GM19035 (cell line): ENCODE results near the gene FAM24B.
"Not testable (repeated sequence)": the region's sequence is repeated elsewhere in the genome, so short reads cannot be mapped to it uniquely, and the experiment has no call there.

ENCODE experiments used
- ATAC-seq: cut with Tn5 transposase; IDR thresholded peaks from one replicate; pipeline ENCODE4 v1.9.1; 2021; ENCODE audit not compliant: unreplicated experiment

The FAM24B gene

DNA sequence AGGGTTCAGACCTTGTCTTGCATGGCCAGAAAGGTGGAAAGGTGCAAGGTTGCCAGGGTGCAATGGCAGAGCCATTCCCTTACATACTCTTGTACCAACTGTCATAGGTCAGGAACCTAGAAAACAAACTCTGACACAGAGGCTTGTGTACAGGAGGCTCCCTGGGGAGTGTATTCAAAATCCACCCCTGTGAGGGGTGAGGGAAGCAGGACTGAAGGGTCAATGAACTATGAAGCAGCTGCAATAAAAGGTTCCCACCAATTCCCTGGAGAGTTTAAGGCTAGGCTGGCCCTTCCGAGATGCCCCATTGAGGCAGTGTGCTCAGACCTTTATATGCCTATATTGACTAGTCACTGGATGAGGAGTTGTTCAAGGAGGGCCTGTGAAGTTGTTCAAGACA, 19.9 kb downstream of the FAM24B start:
- no peak for ATAC-seq

GRCh38 chr10:122858042-122858441, 21.3 kb downstream of the FAM24B start:
- not testable (repeated sequence) for ATAC-seq

- ATAC-seq: no peak
Observed at GRCh38 chr10:122856902-122857301, 22.5 kb downstream of the FAM24B start.

GRCh38 chr10:122855745-122856144, 23.6 kb downstream of the FAM24B start:
- ATAC-seq: no peak

GRCh38 chr10:122854648-122855047, 24.7 kb downstream of the FAM24B start:
- no peak for ATAC-seq

- ATAC-seq: no peak
Observed at GRCh38 chr10:122853665-122854313, 25.6 kb downstream of the FAM24B start.

DNA sequence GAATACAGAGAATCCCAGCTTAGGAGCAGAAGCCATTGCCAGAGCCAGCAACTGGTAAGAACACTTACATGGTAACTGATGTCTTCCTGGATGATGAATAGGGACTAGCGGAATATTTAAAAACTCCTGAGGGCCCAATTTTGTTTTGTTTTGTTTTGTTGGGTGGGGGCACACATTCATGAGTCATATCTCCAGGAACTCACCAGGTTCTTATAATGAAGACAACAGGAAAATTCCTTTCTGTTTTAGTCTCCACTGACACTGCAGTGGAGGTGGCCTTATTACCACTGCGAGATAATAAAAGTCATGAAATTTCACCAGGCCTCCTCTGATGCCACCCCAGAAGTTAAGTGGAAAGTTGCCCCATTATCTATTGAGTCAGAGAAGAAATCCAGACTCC, 27.1 kb downstream of the FAM24B start:
- ATAC-seq: no peak

DNA sequence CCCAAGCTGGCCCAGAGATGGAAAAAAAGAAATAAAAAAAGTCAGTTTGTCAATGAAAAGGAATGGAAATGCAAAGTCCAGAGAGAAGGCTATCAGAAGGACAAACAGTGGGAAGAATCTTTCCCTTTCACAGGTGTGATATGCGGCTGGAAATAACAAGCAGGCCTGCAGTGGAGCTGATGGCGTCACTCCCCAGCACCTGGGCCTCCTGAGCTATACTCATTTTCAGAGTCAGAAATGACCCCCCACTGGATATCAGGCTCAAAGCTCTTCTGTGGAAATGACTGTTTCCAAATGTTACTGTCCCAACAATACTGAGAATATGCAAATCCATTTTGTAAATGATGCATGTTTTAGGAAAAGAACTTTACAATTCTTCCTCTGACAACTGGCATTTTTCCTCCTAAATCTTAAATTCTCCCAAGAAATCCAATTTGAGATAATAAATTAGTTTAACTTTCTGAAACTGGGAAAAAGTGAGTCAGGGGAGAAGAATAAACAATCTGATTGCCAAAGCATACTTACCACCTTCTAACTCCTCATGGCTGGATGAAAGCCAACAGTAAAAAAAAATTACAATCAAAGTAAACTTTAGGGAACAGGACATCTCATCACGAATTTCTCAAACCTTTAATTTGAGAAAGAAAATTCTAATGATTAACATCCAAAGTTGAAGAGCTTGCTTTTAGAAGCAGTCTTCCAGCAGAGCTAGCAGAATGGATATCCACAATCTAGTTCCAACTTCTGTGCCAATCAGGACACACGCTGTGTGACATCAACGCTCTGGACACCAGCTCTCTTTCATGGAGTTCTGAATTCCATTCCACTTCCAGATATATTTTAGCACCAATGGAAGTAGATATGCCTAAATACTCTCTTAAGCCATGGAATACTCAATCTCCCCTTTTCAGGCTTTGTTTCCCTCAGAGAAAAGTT, 28.4 kb downstream of the FAM24B start:
- no peak for ATAC-seq

DNA sequence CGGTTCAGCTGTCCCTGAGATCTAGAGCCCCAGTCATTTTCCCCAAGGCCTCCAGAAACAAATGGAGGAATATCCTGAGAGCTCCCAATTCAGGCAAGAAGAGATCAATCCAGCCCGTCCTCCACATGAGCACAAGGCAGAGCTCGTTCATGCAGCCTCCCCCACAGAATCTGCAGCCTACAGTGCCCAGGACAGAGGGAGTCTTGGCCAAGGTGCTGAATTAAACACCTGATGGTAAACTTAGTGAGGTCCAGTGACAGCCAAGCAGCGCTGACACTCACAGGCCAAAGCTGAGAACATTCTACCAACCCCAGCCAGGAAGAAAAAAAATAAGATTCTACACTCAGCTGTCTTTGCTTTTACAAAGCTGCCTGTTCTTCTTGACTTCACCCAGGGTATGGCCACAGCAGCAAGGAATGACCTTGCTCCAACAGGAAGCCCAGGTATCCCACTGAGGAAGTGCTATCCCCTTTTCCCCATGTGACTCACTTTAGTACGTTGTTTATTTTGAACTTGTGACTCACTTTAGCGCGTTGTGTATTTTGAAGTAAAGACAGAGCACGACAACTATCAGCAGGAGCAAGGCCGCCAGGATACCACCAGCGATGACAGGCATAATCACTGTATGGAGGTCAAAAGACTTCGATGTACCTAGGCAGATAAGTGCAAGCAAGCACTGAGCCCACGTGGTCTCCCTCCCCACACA, 29.3 kb downstream of the FAM24B start:
- ATAC-seq: no peak

GRCh38 chr10:122849090-122849489, 30.3 kb downstream of the FAM24B start:
- no peak for ATAC-seq

GRCh38 chr10:122847782-122848604, 31.4 kb downstream of the FAM24B start:
- ATAC-seq: no peak

DNA sequence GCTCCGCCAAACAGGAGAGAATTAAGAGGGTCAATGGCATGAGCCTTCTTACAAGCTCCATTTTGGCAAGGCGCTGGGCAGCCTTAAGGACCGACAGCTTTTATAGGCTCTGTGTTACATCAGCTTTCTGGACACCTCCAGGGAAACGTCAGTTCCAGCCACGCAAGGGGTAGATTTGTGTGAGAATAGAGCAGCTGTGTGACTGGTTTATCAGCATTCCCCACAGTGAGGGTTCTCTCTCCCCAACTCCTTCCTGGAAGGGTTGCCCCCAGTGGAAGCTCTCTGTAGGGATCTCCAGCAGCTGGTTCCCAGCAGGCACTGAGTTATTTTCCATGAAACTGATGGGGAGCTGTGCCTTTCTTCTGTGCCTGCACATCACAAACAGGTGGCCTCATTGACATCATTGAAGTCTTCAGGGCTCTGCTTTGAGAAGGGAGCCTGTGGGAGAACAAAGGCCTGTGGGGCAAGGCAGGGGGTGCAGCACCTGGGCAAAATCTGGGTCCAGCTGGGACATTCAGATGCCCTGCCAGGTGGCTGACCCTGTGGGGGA, 33.5 kb downstream of the FAM24B start, which contains the start of gene CUZD1:
Gene CUZD1, minus strand, starts transcription at position 75 of the 550 bp plus-strand sequence. Its CDS starts 14 bp downstream, at position 61.
- ATAC-seq: no peak

DNA sequence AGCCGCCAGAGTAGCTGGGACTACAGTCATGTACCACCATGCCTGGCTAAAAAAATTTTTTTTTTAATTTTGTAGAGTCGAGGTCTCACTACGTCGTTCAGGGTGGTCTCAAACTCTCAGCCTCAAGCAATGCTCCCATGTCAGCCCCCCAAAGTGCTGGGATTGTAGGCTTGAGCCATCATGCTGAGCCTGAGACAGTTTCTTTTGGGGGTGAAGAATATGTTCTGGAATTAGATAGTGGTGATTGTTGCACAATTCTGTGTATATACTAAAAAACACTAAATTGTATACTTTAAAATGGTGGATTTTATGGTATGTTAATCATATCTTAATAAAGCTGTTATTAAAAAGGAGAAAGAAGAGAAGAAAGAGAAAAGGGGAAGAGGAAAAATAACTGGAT, 35.2 kb downstream of the FAM24B start:
- ATAC-seq: no peak

DNA sequence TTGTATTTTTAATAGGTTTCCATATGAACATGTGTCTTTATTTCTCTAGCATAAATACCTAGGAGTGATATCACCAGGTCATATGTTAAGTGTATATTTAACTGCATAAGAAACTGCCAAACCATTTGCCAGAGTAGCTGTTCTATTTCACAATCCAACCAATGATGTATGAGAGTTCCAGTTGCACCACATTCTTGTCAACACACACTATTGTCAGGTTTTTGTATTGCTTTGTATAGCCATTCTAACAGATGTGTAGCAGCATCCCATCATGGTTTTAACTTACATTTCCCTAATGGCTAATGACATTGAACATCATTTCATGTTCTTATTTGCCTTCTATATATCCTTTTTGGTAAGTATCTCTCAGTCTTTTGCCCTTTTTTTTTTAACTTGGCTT, 37.8 kb downstream of the FAM24B start:
- ATAC-seq: no peak

- ATAC-seq: no peak
Observed at GRCh38 chr10:122839505-122839904, 39.9 kb downstream of the FAM24B start.

- no peak for ATAC-seq
Observed at GRCh38 chr10:122838880-122839279, 40.5 kb downstream of the FAM24B start.

- ATAC-seq: no peak
Observed at GRCh38 chr10:122835908-122836307, 43.5 kb downstream of the FAM24B start.

- no peak for ATAC-seq
Observed at GRCh38 chr10:122830965-122831353, 48.4 kb downstream of the FAM24B start.

DNA sequence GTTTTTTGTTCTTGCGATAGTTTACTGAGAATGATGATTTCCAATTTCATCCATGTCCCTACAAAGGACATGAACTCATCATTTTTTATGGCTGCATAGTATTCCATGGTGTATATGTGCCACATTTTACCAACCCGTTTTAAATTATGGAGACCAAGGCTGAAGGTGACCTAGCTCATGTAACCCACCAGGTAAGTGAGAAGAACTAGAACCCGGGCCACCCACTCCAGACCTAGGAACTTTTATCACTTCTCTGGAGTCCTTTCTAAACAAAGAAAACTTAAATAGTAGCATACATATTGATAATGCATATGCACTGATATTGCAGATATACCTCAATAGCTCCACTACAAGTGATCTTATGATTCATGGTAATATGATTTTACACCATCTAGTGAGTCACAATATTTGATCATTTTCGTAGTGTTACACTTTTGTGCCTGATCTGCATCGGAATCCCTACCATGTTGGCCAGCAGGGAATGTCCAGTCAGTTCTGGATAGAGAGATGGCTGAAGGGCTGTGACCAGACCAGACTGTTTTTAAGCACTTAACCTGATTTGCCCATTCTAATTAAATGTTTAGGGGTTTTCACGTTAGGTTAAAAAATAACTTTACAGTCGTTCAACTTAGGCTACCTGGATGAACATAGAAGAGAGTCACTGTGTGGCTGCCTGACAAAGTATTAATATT, 49.0 kb downstream of the FAM24B start:
- no peak for ATAC-seq

- ATAC-seq: no peak
Observed at GRCh38 chr10:122829454-122829853, 49.9 kb downstream of the FAM24B start.
